ENCODE data around the gene JMJD7. TPM values are rescaled to one million over a fixed set of nuclear protein-coding genes. Genes with fewer than 3 reads are reported as not detected.

The JMJD7 gene
- total RNA-seq, 2 experiments from 2014 or later, result 35.6 to 38.4 TPM

- H3K27ac ChIP-seq (ENCODE audit: low read depth in 1 of 2, low read length in 2 of 2), result no peak overlapping the region
- DNase-seq (no peak), ATAC-seq (ENCODE audit: poor library complexity) (no peak)
- no peak overlapping the region for H3K4me3 Mint-ChIP-seq
- no peaks in the 10 kb centered on the region for H3K9me3 ChIP-seq (ENCODE audit: control insufficient read depth in 1 of 2, insufficient read depth in 1 of 2, low read length in 2 of 2)
- no peaks in the 10 kb centered on the region for H3K36me3 Mint-ChIP-seq (ENCODE audit: low read depth)
- H3K9me3 Mint-ChIP-seq, result no peaks in the 10 kb centered on the region
- peaks cover 17% of the 10 kb centered on the region for H3K4me1 ChIP-seq (ENCODE audit: insufficient read depth, low read length)
- TF ChIP-seq CTCF (IDR thresholded peaks at IDR 0.05), result no peak
- H3K36me3 ChIP-seq (ENCODE audit: insufficient read depth, low read length), result no peaks in the 10 kb centered on the region
- H3K4me3 ChIP-seq (ENCODE audit: low read length), result no peak overlapping the region
- no peak overlapping the region for H3K27ac Mint-ChIP-seq
- ChIA-PET POLR2A (no interaction called here), CTCF (interaction anchor here (1.6 kb wide), 1 partner anchor 17 kb away, joined by 5 read pairs; the partner anchor contains the start of gene MAPKBP1)
- intact Hi-C loops (cut with DNase I, micrococcal nuclease), result no loop called here
- H3K4me1 Mint-ChIP-seq (ENCODE audit: low read depth), result peaks cover 67% of the 10 kb centered on the region
- no peaks in the 10 kb centered on the region for H3K27me3 ChIP-seq (ENCODE audit: control insufficient read depth in 1 of 2, insufficient read depth in 2 of 2, low read length in 2 of 2)
- H3K27me3 Mint-ChIP-seq, result no peaks in the 10 kb centered on the region
Observed at GRCh38 chr15:41791547-41791937, 36.4 kb upstream of the JMJD7 start.

GRCh38 chr15:41792000-41792637 is 35.8 kb upstream of the JMJD7 start:
- ChIA-PET CTCF (interaction anchor here (0.8 kb wide), 1 partner anchor 17 kb away, joined by 4 read pairs; no protein-coding TSS in a partner anchor), POLR2A (no interaction called here)
- Mint-ChIP-seq H3K9me3 (no peaks in the 10 kb centered on the region), H3K4me1 (ENCODE audit: low read depth) (peaks cover 68% of the 10 kb centered on the region), H3K4me3 (no peak overlapping the region), H3K27me3 (no peaks in the 10 kb centered on the region), H3K27ac (no peak overlapping the region), H3K36me3 (ENCODE audit: low read depth) (no peaks in the 10 kb centered on the region)
- Histone ChIP-seq H3K4me3 (ENCODE audit: low read length) (no peak overlapping the region), H3K4me1 (ENCODE audit: insufficient read depth, low read length) (peaks cover 17% of the 10 kb centered on the region), H3K27me3 (ENCODE audit: control insufficient read depth in 1 of 2, insufficient read depth in 2 of 2, low read length in 2 of 2) (no peaks in the 10 kb centered on the region), H3K27ac (ENCODE audit: low read depth in 1 of 2, low read length in 2 of 2) (no peak overlapping the region), H3K36me3 (ENCODE audit: insufficient read depth, low read length) (no peaks in the 10 kb centered on the region), H3K9me3 (ENCODE audit: control insufficient read depth in 1 of 2, insufficient read depth in 1 of 2, low read length in 2 of 2) (no peaks in the 10 kb centered on the region)
- DNase-seq, result no peak
- no peak for TF ChIP-seq CTCF (IDR thresholded peaks at IDR 0.05)
- ATAC-seq (ENCODE audit: poor library complexity), result no peak
- intact Hi-C loops (cut with DNase I, micrococcal nuclease), result no loop called here

GRCh38 chr15:41794081-41794480 is 33.8 kb upstream of the JMJD7 start:
- Histone ChIP-seq H3K27me3 (ENCODE audit: control insufficient read depth in 1 of 2, insufficient read depth in 2 of 2, low read length in 2 of 2) (no peaks in the 10 kb centered on the region), H3K36me3 (ENCODE audit: insufficient read depth, low read length) (peaks cover 3% of the 10 kb centered on the region), H3K4me1 (ENCODE audit: insufficient read depth, low read length) (peaks cover 17% of the 10 kb centered on the region), H3K27ac (ENCODE audit: low read depth in 1 of 2, low read length in 2 of 2) (no peak overlapping the region), H3K4me3 (ENCODE audit: low read length) (no peak overlapping the region), H3K9me3 (ENCODE audit: control insufficient read depth in 1 of 2, insufficient read depth in 1 of 2, low read length in 2 of 2) (no peaks in the 10 kb centered on the region)
- POLR2A ChIA-PET, result no interaction called here
- Mint-ChIP-seq H3K36me3 (ENCODE audit: low read depth) (peaks cover 6% of the 10 kb centered on the region), H3K4me3 (no peak overlapping the region), H3K27ac (no peak overlapping the region), H3K27me3 (no peaks in the 10 kb centered on the region), H3K4me1 (ENCODE audit: low read depth) (peaks cover 57% of the 10 kb centered on the region), H3K9me3 (no peaks in the 10 kb centered on the region)
- no peak for TF ChIP-seq CTCF (IDR thresholded peaks at IDR 0.05)
- CTCF ChIA-PET, result no interaction called here
- intact Hi-C loops (cut with DNase I, micrococcal nuclease), result loop anchor here in 1 of 2 experiments (2.0 kb wide), 1 partner anchor 13 kb away; no protein-coding TSS in a partner anchor
- DNase-seq, result no peak
- no peak for ATAC-seq (ENCODE audit: poor library complexity)

All from CD4-positive, alpha-beta T cell (primary cell).